ELF-1 (cell line): Measurements from ENCODE around the gene KCNF1.

ENCODE experiments used
- DNase-seq: peaks from one replicate; pipeline ENCODE4 v3.0.0-alpha.2; 2016; ENCODE audit warnings: low read depth, low spot score

Gene KCNF1

DNA sequence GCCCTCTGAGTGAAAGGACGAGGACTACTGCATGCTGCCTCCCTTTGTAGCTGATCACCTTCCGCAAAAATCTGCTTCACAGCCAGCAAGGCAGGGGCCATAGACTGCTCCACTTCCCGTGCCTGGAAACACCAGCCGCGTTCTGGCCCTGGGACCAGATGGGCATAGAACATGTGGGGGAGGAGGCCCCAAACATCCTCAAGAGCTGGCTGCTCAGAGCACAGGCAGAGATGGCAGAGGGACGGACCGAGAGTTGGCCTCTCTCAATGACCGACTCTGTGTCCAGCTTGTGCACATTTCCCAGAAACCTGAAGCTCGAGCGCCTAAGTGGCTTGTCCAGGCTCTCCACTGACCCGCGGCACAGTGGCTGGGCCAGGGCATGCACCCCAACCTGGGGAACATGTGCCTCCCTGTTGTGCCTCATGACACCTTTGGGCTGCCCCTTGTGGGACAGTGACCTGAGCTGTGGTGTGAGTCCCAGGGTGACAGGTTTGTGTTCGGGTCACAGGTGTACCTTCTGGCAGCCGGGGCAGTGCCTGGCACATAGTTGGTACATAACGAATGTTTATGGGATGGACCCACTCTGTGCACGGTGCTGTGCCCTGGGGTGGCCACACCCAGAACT, 9.1 kb downstream of the KCNF1 start:
- DNase-seq, result no peak

DNA sequence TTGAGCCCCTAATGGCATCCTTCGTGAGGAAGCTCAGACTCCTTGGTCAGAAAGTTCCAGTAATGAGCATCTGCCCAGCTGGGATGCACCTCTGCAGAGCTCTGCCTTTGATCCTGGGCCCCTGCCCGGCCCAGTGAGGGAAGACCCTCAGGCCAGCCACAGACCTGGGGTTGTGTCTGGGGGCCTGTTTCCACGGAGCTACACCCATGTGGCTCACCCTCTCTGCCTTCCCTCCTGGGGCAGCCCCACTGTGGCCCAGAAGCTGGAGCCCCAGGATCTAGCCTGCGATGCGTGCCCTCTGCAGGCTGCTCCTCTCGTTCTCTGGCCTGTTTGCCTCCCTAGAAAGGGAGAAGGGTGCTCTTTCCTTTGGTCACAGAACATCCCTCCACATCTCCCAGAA, 9.8 kb downstream of the KCNF1 start:
- no peak for DNase-seq

DNA sequence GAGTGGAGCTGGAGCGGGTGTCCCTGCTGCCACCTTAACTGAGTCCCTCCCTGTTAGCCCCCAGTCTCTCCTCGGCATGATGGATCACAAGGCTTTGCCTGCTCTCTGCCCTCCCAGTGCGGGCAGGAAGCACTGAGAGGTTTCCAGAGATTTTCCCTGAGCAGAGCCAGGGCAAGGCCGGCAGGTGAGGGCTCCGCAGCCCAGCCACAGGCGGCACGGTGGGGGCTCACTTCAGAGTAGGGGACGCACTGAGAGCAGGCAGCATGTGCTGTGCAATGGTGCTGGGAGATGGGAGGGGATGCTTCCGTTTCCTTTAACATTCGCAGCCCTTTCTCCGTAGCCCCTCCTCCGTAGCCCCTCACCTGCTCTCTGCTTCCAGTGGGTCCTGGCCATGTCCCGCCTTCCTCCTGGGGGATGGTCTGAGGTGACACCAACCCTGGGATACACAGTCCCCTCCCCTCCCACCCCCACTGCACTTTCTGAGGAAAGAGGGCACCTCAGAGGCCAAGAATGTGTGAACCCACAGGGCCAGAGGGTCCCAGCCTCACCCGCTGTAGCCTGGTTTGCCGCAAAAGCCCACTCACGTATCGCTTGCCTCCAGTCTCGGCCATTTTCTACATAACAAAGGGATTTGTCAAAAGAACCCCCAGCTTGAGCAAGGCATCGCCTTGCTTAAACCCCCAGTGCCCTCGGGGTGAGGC, 10.7 kb downstream of the KCNF1 start:
- DNase-seq, result no peak

DNA sequence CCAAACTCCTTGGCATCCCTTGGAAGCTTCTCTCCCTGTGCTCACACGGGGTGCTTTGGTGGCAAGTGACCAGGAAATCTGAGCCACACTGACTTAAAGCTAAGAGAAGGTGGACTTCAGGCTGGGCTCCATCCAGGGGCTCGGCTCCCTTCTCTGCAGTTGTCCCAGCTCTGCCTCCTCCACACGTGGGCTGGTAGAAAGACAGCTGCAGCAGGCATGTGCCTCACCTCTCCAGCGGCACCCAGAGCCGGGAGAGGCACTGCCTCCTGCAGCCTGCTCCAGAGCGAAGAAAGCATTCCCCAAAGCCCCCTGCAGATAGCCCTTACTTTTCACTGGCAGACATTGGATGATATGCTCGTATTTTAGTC, 11.3 kb downstream of the KCNF1 start:
- DNase-seq, result no peak

DNA sequence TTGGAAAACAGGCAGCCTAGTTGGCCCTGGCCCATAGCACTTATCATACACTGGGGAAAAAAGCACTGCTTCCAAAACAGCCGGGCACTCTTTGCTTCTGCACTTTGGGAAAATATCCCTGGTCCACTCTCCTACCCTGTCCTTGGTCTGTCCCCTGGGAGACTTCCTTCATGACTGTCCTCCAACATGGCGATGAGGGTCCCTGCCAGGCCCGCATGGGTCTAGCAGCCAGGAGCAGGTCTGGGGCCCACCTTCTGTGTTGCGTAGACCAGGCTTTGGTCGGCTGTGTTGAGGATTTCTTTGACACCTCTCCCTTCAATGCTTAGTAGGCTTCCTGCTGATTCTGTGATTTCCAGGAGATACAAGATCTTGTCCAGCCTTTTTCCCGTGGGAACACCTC, 12.2 kb downstream of the KCNF1 start:
- no peak for DNase-seq

DNA sequence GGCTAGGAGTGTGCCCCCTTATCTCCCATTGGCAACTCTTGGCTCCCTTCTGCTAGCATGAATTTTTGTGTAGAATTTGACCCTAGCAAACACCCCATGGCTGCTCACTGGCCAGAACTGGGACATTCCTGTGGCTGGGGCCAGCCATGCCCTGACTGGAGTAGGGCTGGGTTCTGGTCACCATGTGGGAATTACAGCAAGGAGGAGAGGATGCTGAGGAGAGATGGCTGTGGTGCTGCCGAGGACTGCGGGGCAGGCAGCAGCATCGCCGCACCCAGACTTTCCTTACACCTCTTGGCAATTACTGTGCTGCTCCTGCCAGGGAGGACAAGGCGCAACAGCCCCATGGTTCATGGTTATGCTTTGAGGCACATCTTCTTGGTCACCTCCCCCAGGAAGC, 12.7 kb downstream of the KCNF1 start:
- DNase-seq, result no peak

DNA sequence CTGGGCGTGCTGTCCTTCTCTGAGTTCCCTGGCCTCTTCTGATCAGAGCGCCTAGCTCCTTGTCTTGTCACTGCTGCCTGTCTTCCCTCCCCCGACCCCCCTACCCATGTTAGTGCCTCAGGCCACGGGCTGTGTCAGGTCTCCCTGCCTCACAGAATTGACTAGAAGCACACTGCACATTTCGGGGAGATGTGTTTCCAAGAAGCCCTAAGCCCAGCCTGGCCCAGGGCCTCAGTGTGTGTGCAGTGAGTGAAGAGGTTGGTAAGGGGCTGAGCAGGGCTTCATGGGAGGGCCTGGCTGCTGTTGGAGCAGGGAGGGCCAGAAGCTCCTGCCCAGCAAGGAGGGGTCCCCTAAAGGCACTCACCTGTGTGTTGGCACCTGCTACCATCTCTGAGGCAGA, 13.1 kb downstream of the KCNF1 start:
- DNase-seq, result no peak

DNA sequence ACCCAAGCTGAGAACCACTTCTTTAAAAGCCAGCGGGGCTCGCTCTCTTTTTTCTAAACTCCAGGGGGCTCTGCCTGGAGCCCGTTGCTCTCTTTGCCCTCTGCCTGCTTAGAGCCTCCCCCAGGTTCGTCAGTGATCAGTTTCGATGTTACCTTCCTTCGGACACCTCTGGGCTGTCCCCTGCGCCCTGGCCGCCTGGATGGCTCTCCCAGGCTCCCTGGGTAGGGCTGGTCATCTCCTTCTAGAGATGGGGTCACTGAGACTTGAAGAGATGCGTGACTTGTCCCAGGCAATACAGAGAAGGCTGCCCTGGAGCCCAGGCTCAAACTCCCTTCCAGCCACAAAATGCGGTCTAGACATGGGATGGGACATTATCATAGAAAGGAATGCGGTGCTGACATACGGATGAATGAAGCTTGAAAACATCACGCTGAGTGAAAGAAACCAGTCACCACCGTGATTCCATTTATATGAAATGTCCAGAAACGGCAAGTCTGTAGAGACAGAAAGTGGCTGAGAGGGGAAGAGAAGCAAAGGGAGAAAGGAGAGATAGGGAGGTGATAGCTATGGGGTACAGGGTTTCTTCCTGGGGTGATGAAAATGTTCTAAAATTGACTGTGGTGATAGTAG, 14.6 kb downstream of the KCNF1 start:
- DNase-seq, result no peak

DNA sequence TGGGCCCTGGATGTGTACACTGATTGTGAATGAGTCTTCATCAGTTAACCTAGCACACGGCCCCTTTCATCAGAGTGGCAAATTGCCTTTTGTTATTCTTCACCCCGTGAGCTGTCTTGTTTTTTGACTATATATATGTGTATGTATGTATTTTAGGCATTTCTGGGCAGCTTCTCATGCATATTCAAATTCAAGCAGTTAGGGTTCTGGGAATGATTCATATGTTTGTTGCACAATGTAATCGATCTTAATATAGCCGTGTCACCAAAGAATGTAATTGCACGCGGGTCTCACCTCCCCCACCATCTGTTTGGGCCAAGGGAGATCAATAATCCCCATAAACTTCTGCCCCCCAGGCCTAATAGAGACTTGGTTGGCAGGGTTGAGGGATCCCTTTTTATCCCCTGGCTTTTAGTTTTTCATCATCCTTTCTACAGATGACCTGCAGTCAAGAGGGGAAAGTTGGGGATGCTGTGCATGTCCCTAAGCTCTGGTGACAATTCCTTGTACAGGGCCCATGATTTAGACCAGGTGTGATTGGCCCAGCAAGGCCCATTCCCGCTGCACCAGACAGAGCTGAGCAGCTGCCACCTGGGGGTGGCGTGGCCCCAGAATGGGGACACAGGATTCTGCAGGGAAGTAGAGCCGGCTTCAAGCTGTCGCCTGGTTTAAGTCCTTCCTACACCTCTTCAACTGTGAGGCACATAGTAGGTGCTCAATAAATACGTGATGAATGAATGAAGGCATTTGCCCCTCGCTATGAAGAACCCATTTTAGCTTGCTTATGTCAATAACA, 19.2 kb downstream of the KCNF1 start:
- no peak for DNase-seq

DNA sequence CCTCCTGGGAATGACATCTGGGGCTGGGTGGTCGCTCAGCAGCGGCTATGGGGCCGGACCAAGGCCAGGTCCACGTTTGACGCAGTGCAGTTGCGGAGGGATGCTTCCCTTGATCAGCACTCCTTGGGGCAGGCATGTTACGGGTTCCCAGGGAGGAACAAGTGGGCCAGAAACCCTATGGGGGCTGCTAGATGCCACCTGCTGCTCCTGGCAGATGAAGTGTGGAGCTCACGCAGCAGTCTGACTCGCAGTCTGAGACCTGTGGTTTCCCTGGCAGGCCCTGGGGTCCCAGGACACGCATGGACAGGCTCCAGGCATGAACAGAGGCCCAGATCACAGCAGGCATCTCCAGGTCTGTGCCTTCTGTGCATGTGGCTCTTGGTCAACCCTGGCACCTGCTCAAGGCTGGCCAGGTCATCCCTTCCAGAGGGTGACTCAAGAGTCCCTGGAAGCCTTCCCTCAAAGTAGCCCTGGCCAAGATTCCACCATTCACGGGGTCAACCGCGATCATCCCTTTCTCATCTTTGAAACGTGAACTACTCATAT, 20.0 kb downstream of the KCNF1 start:
- no peak for DNase-seq

DNA sequence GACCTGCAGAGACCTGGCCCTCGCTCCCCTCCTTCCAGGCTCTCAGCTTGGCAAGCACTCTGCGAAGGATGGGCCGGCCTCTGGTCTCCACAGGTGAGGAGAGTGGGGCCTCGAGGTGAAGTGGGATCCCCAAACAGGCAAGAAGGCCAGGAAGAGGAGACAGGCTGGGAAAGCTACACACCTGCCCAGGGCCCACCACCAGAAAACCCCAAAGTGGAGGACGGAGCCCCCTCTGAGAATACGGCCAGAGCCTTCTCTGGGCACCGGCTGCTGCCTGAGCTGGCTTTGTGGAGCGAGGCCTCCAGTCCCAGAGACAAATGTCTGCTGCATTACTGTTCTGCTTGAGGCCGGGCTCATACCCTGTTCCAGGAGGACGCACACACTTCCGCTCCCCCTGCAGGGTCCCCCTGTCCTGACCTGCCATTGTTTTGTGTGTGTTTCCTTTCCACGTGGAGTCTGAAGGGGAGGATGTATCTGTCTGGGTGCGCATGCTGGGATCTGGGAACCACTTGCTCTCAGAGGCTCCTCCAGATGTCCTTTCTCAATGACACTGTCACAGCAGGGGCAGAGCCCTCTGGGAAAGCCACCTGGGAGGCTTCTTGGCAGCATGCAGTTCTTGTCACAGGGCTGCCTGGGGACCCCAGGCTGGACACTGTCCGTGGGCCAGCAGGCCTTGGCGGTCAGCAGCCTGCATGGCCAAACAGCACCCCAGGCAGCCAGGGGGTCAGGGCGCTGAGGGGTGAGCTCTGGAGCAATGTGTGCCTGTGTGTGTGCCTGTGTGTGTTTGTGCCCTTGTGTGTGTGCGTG, 20.8 kb downstream of the KCNF1 start:
- no peak for DNase-seq

DNA sequence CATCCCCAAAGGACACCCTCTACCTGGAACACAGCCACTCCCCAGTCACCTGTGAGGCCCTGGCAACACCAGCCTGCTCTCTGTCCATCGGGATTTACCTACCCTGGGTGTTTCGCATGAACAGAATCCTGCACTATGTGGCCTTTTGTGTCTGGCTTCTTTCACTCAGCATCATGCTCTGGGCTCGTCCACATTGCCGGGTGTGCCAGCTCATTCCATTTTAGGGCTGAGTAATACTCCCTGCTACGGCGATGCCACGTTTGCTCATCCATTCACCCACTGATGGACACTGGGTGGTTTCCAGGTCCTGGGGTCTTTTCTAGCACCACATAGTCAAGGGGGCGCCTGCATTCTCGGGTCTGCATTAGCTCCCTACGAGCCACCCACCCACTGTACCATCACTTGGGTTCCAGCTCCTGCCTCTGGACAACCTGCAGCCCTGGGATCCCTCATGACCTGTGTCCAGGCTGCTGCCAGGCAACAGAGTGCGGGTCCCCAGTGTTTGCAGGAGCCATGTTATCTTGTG, 22.0 kb downstream of the KCNF1 start:
- DNase-seq, result no peak

DNA sequence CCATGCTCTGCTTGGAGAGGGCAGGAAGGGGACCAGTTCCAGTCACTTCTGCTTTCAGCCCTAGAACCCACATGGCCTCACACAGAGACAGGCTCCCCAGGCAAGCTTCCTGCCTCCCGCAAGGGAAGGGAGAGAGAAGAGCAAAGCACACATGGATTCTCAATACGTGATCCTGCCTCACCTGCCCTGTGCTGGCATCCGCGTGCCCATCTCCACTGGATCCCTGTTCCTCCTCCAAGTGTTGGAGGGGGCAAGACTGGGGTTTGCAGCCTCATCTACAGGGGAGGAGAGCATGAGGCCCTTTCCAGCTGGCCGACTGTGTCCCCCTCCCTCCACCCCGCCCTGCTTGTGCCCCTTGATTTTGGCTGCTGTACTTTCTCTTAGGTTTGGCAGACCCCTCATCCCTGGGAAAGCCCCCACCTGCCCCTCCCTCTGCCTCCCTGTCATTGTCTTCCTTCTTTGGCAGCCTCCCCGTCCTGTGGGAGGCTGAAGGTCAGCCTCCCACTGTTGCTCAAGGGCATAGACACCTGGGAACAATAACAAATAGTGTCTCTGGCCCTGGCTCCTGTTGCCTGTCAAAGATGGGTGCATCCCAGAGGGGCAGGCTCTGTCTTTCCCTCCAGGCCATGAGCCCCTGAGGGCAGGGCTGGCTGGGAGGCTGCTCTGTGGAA, 22.7 kb downstream of the KCNF1 start:
- no peak for DNase-seq

DNA sequence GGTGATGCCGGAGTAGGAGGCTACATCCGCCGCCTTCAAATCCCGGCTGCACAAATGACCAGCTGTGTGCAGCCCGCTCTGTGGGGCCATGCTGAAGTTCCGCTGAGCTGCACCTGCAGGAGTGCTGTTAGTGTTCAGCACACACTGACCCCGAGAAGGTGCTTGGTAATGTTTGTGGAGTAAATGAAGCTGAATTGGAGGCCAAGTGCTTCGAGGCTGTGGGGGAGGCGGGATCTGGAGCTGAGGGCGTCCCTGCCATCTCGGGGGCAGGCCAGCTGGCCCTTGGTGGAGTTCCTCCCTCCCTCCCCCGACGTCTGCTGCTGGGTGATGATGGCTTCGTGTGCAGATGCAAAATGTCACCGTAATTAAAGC, 23.2 kb downstream of the KCNF1 start:
- DNase-seq, result no peak

DNA sequence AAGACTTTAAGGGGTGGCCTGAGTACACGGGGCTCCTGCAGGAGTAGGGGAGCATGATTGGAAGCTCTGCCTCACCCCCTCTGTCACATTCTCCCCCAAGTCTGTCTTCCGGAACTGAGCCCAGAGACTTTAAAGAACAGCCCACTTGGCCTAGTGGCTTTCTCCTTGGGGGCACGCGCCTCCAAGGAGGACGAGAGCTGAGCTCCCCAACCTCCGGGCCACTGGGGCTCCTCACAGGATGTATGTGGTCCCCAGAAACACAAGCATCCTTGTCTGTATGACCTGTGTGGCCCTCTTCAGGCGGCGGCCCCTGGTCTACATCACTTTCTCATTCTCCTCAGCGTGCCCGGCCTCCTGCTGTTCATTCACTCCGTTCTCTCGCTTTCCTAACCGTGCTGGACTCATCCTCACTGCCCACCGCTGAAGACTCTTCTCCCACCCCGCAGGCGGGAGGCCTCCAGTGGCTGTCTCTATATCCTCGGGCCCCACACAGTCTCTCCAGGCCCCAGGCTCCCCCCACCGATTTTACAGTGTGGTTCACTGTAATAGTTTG, 23.7 kb downstream of the KCNF1 start:
- DNase-seq, result no peak

DNA sequence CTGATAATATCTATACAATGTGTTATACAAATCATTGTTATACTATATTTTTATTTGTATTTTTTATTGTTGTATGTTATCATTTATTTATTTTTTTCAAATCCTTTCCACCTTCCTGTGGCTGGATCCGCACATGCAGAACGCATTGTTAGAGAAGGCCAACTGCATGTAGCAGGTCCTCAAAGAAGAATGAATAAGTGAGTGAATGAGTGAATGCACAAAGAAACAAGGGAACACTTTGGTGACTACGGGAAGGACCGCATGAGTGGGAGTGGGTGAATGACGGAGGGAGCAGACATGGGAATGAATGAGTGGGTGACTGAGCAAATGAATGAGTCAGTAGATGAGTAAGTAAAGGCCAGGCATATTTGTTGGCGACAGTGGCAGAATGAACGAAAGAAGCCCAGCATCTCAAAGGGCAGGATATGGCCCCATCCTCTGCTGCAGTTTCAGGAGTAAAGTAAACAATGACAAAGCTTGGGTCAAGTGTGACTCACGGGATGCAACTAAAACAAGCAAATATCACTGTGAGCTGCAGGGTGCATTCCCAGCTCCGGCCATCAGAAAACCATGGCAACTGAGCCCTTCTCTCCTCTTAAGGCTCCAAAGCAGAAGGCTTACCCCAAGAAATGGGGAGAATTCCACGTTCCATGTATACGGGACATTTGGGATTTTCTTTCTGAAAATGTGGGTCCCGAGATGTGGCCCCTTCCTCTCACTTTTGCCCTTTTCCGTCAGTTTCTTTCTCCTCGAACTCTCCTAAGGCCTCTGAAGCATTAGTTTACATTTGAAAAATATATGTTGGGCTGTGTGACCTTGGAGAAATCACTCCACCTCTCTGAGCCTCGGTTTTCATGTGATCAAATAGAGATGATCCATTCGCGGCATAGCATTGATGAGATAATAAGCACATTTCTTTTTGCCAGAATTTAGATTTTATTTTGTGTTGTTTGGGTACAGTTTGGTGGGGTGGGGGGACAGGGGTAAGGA, 24.5 kb downstream of the KCNF1 start:
- no peak for DNase-seq

DNA sequence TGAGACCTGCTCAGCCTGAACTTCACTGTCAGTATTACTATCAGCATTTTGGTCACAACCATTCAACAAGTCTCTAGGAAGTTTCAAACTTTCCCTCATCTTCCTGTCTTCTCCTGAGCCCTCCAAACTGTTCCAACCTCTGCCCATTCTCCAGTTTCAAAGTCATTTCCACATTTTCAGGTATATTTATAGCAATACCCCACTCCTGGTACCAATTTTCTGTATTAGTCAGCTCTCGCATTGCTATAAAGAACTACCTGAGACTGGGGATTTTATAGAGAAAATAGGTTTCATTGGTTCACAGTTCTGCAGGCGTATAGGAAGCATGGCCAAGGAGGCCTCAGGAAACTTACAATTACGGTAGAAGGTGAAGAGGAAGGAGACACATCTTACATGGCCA, 27.3 kb downstream of the KCNF1 start:
- no peak for DNase-seq

DNA sequence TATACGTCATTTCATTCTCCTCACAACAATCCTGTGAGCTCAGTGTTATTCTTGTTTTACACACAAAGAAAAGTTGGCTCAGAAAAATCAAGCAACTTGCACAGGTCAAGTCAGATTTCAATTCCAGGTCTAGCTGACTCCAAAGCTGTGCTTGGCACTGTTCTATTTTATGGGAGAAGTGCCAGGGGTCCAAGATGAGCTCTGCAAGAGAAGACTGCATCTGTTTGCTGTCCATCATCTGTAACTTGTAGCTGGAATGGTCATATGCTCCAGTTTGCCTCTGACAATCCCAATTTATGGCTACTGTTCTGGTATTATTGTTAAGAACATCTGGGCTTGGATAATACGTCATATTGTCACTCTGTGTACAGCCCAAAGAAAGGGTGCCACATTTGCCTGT, 28.9 kb downstream of the KCNF1 start:
- no peak for DNase-seq

DNA sequence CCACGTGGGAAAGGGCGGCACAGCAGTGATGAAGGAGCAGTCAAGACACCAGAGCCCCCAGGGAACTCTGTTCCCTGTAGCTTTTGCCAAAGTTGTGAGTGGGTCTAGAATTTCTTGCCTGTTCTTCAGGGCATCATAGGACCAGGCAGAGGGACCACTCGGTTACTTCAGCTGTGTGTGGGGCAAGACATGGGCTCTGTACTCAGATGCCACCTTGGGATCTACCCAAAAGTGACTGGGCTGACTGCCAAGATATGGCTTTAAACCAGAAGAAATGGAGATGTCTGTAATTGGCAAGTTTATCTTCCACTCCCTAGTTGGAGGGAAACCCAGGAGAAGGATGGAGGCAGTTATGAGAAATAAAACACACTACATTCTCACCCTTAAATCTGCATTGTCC, 29.6 kb downstream of the KCNF1 start:
- no peak for DNase-seq
